ENCODE measurements around the gene RASA1.

Gene RASA1

DNA sequence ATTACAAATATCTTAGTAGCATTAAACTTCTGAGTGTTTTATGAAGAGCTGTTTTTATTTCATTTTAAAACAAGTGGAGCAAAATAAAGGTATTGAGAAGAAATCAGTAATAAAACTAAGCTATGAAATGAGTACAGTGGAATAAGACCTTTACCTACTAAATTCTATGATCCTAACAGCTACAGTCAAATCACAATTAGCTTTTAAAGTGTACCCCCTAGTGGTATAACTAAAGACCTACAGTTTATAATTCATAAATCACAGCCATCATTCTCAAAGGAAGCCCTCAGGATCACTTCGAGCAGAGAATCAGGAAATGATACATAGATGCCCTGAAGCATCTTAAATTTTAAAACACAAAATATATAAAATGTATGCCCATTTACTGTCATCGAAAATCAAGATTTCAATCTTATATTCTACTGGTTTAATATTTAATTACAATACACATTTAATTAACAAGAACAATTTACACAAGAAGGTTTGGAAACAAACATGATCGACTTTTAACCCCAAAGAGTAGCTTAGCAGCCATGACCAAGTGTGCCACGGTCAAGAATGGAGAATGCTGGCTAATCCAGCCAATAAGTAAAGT is 132.7 kb downstream of the RASA1 start:
- H2AFZ ChIP-seq (ENCODE audit: low read depth, low read length) = no peak overlapping the region
- peaks cover 12% of the 10 kb centered on the region for H4K20me1 ChIP-seq (ENCODE audit: insufficient read depth, low read length)
- DNase-seq (no peak), ATAC-seq (ENCODE audit: insufficient read depth, low read depth) (peak; percentile 82)
- 0 out of 2 replicates have a peak, but pooled peaks cover 8% of the 10 kb centered on the region for H3K79me2 ChIP-seq (ENCODE audit: insufficient read depth, low read length)
- H3K4me2 ChIP-seq (ENCODE audit: insufficient read depth, low read length) = no peak overlapping the region
- H3K36me3 ChIP-seq (ENCODE audit: insufficient read depth, low read length) = peaks cover 92% of the 10 kb centered on the region
- H3K4me1 ChIP-seq (ENCODE audit: insufficient read depth, low read length) = no peaks in the 10 kb centered on the region
- TF ChIP-seq, protein P1, sequence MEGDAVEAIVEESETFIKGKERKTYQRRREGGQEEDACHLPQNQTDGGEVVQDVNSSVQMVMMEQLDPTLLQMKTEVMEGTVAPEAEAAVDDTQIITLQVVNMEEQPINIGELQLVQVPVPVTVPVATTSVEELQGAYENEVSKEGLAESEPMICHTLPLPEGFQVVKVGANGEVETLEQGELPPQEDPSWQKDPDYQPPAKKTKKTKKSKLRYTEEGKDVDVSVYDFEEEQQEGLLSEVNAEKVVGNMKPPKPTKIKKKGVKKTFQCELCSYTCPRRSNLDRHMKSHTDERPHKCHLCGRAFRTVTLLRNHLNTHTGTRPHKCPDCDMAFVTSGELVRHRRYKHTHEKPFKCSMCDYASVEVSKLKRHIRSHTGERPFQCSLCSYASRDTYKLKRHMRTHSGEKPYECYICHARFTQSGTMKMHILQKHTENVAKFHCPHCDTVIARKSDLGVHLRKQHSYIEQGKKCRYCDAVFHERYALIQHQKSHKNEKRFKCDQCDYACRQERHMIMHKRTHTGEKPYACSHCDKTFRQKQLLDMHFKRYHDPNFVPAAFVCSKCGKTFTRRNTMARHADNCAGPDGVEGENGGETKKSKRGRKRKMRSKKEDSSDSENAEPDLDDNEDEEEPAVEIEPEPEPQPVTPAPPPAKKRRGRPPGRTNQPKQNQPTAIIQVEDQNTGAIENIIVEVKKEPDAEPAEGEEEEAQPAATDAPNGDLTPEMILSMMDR (IDR thresholded peaks at IDR 0.05; ENCODE audit: borderline replicate concordance, extremely low read depth, low read length, poor library complexity, severe bottlenecking) = peak; percentile 76
- no peak for TF ChIP-seq EZH2 (IDR thresholded peaks at IDR 0.05; ENCODE audit: borderline replicate concordance, low read depth, low read length, severe bottlenecking)
- H3K4me3 ChIP-seq (ENCODE audit: low read depth in 1 of 2, low read length in 2 of 2) = no peak overlapping the region
- no peaks in the 10 kb centered on the region for H3K27me3 ChIP-seq (ENCODE audit: insufficient read depth, low read length, poor library complexity)
- H3K27ac ChIP-seq (ENCODE audit: low read length) = no peak overlapping the region
- H3K9ac ChIP-seq (ENCODE audit: low read depth, low read length) = no peak overlapping the region
- no peaks in the 10 kb centered on the region for H3K9me3 ChIP-seq (ENCODE audit: insufficient read depth, low read length, severe bottlenecking)

DNA sequence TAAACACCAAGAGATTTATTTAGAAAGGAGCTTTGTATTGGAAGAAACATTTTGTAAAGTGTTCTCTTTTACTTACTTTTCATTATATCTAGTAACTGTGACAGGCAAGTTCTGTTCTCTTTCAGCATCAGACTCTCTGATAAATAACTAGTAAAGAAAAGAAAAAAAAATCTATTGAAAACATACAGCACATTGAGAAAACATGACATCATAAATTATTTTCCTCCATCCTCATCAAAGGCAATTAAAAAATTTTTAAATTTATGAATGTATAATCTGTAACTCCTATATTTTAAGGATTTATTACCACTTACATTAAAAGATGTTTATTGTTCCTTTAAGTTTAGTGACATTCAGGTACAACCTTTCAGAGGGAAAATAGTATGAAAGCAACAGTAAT is 133.9 kb downstream of the RASA1 start:
- Histone ChIP-seq H3K27me3 (ENCODE audit: insufficient read depth, low read length, poor library complexity) (no peaks in the 10 kb centered on the region), H3K4me3 (ENCODE audit: low read depth in 1 of 2, low read length in 2 of 2) (no peak overlapping the region), H3K9me3 (ENCODE audit: insufficient read depth, low read length, severe bottlenecking) (no peaks in the 10 kb centered on the region), H3K36me3 (ENCODE audit: insufficient read depth, low read length) (peaks cover 93% of the 10 kb centered on the region), H3K4me1 (ENCODE audit: insufficient read depth, low read length) (no peaks in the 10 kb centered on the region), H4K20me1 (ENCODE audit: insufficient read depth, low read length) (peaks cover 13% of the 10 kb centered on the region), H2AFZ (ENCODE audit: low read depth, low read length) (no peak overlapping the region), H3K79me2 (ENCODE audit: insufficient read depth, low read length) (0 out of 2 replicates have a peak, but pooled peaks cover 5% of the 10 kb centered on the region), H3K4me2 (ENCODE audit: insufficient read depth, low read length) (no peak overlapping the region), H3K27ac (ENCODE audit: low read length) (no peak overlapping the region), H3K9ac (ENCODE audit: low read depth, low read length) (no peak overlapping the region)
- ATAC-seq (ENCODE audit: insufficient read depth, low read depth) = no peak
- no peak for TF ChIP-seq EZH2 (IDR thresholded peaks at IDR 0.05; ENCODE audit: borderline replicate concordance, low read depth, low read length, severe bottlenecking)
- TF ChIP-seq, protein P1 (IDR thresholded peaks at IDR 0.05; ENCODE audit: borderline replicate concordance, extremely low read depth, low read length, poor library complexity, severe bottlenecking) = no peak
- DNase-seq = no peak

DNA sequence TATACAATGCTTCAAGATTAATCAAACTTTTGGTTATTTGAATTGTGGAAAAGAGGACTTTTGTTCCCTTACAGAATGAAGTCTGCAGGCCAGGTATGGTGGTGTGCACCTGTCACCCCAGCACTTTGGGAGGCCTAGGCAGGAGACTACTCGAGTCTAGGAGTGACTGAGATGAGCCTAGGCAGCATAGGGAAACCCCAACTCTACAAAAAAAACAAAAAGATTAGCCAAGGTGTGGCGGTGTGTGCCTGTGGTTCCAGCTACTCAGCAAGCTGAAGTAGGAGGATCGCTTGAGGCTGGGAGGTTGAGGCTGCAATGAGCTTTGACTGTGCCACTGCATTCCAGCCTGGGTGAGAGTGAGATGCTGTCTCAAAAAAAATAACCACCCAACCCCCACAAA is 135.7 kb downstream of the RASA1 start:
- ATAC-seq (ENCODE audit: insufficient read depth, low read depth) = 0 out of 3 replicates have a peak, but pooled peaks have one; percentile 25
- 0 out of 2 replicates have a peak, but pooled peaks cover 9% of the 10 kb centered on the region for H3K79me2 ChIP-seq (ENCODE audit: insufficient read depth, low read length)

More for the DNA sequence above, 135.7 kb downstream of the RASA1 start:
- TF ChIP-seq, protein P1 (IDR thresholded peaks at IDR 0.05; ENCODE audit: borderline replicate concordance, extremely low read depth, low read length, poor library complexity, severe bottlenecking) = no peak
- TF ChIP-seq EZH2 (IDR thresholded peaks at IDR 0.05; ENCODE audit: borderline replicate concordance, low read depth, low read length, severe bottlenecking) = no peak
- DNase-seq = no peak
- no peak overlapping the region for H2AFZ ChIP-seq (ENCODE audit: low read depth, low read length)
- no peaks in the 10 kb centered on the region for H3K27me3 ChIP-seq (ENCODE audit: insufficient read depth, low read length, poor library complexity)
- H3K9ac ChIP-seq (ENCODE audit: low read depth, low read length) = no peak overlapping the region
- no peaks in the 10 kb centered on the region for H3K4me1 ChIP-seq (ENCODE audit: insufficient read depth, low read length)
- H3K36me3 ChIP-seq (ENCODE audit: insufficient read depth, low read length) = peaks cover 94% of the 10 kb centered on the region
- no peaks in the 10 kb centered on the region for H3K9me3 ChIP-seq (ENCODE audit: insufficient read depth, low read length, severe bottlenecking)
- H3K27ac ChIP-seq (ENCODE audit: low read length) = no peak overlapping the region
- no peak overlapping the region for H3K4me3 ChIP-seq (ENCODE audit: low read depth in 1 of 2, low read length in 2 of 2)
- H4K20me1 ChIP-seq (ENCODE audit: insufficient read depth, low read length) = peaks cover 16% of the 10 kb centered on the region
- no peak overlapping the region for H3K4me2 ChIP-seq (ENCODE audit: insufficient read depth, low read length)
